Measurements from ENCODE around the gene ALDH1A3. TPM values are rescaled to one million over a fixed set of nuclear protein-coding genes. Genes with fewer than 3 reads are reported as not detected.

The ALDH1A3 gene
- total RNA-seq, 1 experiment from 2014 or later: 14.0 TPM

DNA sequence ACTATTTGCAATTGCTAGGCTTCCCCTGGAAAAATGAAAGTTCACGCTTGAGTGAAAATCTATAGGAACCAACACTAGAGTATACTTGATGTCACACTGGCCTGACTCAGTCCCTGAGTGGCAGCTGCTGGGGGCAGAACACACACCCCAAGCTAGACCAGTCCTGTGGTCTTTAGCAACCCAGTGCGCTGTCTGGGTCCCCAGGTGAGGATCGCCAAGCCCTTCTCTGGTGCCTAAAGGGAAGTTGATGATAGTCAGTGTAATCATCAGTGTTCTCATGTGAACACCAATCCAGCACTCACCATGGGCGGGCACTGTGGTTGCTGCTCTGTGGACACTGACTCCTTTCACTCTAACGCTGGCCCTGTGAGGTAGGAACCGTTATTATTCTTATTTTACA lies 11.2 kb downstream of the ALDH1A3 start:
- DNase-seq (ENCODE audit: low spot score) (no peak), ATAC-seq (no peak)
- H3K9me3 Mint-ChIP-seq: no peaks in the 10 kb centered on the region
- ChIA-PET CTCF (interaction anchor here (1.5 kb wide), 1 partner anchor 18 kb away, joined by 5 read pairs; no protein-coding TSS in a partner anchor), POLR2A (no interaction called here)
- H3K4me3 Mint-ChIP-seq: no peak overlapping the region
- H3K4me1 Mint-ChIP-seq: peaks cover 11% of the 10 kb centered on the region
- H3K27ac Mint-ChIP-seq: no peak overlapping the region
- no peaks in the 10 kb centered on the region for H3K27me3 Mint-ChIP-seq (ENCODE audit: low read depth)
- H3K36me3 Mint-ChIP-seq: no peaks in the 10 kb centered on the region
- no peak for TF ChIP-seq MYBL2 (CRISPR knock-in tag; IDR thresholded peaks at IDR 0.05)
- no peak for TF ChIP-seq ARID4B (CRISPR knock-in tag; IDR thresholded peaks at IDR 0.05; ENCODE audit: borderline replicate concordance)
- no peak for TF ChIP-seq ZBTB21 (CRISPR knock-in tag; IDR thresholded peaks at IDR 0.05; ENCODE audit: borderline replicate concordance)
- TF ChIP-seq FOXP1 (CRISPR knock-in tag; IDR thresholded peaks at IDR 0.05; ENCODE audit: borderline replicate concordance): no peak
- no peak for TF ChIP-seq ELF4 (CRISPR knock-in tag; IDR thresholded peaks at IDR 0.05; ENCODE audit: low read depth)
- no peak for TF ChIP-seq PRRX2 (CRISPR knock-in tag; IDR thresholded peaks at IDR 0.05)

GRCh38 chr15:100891307-100892012 lies 11.8 kb downstream of the ALDH1A3 start:
- ChIA-PET CTCF (interaction anchor here (1.5 to 1.7 kb wide), 2 partner anchors 18 to 27 kb away, joined by 5 to 9 read pairs; partner anchors contain the start of gene LRRK1), POLR2A (no interaction called here)
- H3K36me3 Mint-ChIP-seq: no peaks in the 10 kb centered on the region
- no peaks in the 10 kb centered on the region for H3K9me3 Mint-ChIP-seq
- no peaks in the 10 kb centered on the region for H3K27me3 Mint-ChIP-seq (ENCODE audit: low read depth)
- H3K4me1 Mint-ChIP-seq: peaks cover 8% of the 10 kb centered on the region; the same call in 1 of the 2 replicates
- no peak overlapping the region for H3K4me3 Mint-ChIP-seq
- no peak overlapping the region for H3K27ac Mint-ChIP-seq
- DNase-seq (ENCODE audit: low spot score) (peak; percentile 47), ATAC-seq (peak; percentile 91)
- no peak for TF ChIP-seq NFYB (CRISPR knock-in tag; conservative IDR thresholded peaks at IDR 0.05; ENCODE audit: low read depth)
- TF ChIP-seq, protein P1, sequence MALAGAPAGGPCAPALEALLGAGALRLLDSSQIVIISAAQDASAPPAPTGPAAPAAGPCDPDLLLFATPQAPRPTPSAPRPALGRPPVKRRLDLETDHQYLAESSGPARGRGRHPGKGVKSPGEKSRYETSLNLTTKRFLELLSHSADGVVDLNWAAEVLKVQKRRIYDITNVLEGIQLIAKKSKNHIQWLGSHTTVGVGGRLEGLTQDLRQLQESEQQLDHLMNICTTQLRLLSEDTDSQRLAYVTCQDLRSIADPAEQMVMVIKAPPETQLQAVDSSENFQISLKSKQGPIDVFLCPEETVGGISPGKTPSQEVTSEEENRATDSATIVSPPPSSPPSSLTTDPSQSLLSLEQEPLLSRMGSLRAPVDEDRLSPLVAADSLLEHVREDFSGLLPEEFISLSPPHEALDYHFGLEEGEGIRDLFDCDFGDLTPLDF (CRISPR knock-in tag; IDR thresholded peaks at IDR 0.05): no peak
- TF ChIP-seq ZNF281 (CRISPR knock-in tag; IDR thresholded peaks at IDR 0.05): no peak
- TF ChIP-seq TP53 (CRISPR knock-in tag; IDR thresholded peaks at IDR 0.05): no peak
- TF ChIP-seq E2F5 (CRISPR knock-in tag; IDR thresholded peaks at IDR 0.05): no peak
- no peak for TF ChIP-seq MXD4 (CRISPR knock-in tag; IDR thresholded peaks at IDR 0.05; ENCODE audit: borderline replicate concordance)
